A549 treated with ZK216348 at 1 μM for 4 hours (cell line): ENCODE data around the gene MED16. TPM values are rescaled to one million over a fixed set of nuclear protein-coding genes. Genes with fewer than 3 reads are reported as not detected.

Experiments
- total RNA-seq: library from RNA; stranded (reverse); fragments of 200-300 nt; extraction: Qiagen RNA extraction; gene quantifications from 5 replicates; pipeline ENCODE4 v1.2.3, GENCODE V29; 2022; ENCODE audit warnings: low read depth

Gene MED16
- total RNA-seq = 11.8 to 23.9 TPM (median 23.1 TPM) in 5 replicates

GRCh38 chr19:892894-893689 is at the start of gene MED16, which contains the start of gene RNU6-9:
Gene MED16, minus strand, starts transcription at chr19:893187. Its CDS starts 2,056 bp downstream, at chr19:891131.
Gene RNU6-9, plus strand, starts transcription at chr19:893484.

GRCh38 chr19:925526-926322 is 32.7 kb upstream of the MED16 start, which contains the start of gene ARID3A:
Gene ARID3A, plus strand, starts transcription at chr19:926035. Its CDS starts 3,494 bp downstream, at chr19:929529.

GRCh38 chr19:917323-918151 is 24.6 kb upstream of the MED16 start, which contains the start of gene KISS1R:
Gene KISS1R, plus strand, starts transcription at chr19:917333. Its CDS starts 170 bp downstream, at chr19:917503.

GRCh38 chr19:913080-913748 is 20.2 kb upstream of the MED16 start, which contains the start of gene R3HDM4:
Gene R3HDM4, minus strand, starts transcription at chr19:913219. Its CDS starts 62 bp downstream, at chr19:913157.

GRCh38 chr19:858868-859843 is 33.8 kb downstream of the MED16 start, which contains the start of gene CFD:
Gene CFD, plus strand, starts transcription at chr19:859664. Its CDS starts 26 bp downstream, at chr19:859690.

GRCh38 chr19:852136-853013 is 40.6 kb downstream of the MED16 start, which contains the start of gene ELANE:
Gene ELANE, plus strand, starts transcription at chr19:852303. Its CDS starts 26 bp downstream, at chr19:852329.

GRCh38 chr19:840519-841206 is 52.3 kb downstream of the MED16 start, which contains the start of gene PRTN3:
Gene PRTN3, plus strand, starts transcription at chr19:840999. Its CDS starts 10 bp downstream, at chr19:841009.

GRCh38 chr19:827710-828321 is 65.2 kb downstream of the MED16 start, which contains the start of gene AZU1:
Gene AZU1, plus strand, starts transcription at chr19:827837. Its CDS starts 10 bp downstream, at chr19:827847.

GRCh38 chr19:821825-822503 is 71.0 kb downstream of the MED16 start, which contains the start of gene PLPPR3:
Gene PLPPR3, minus strand, starts transcription at chr19:821955. Its CDS starts 396 bp downstream, at chr19:821559.

Other genes starting within 250 kb of the MED16 start
- gene RNF126, start 230.0 kb downstream of the MED16 start, total RNA-seq = 47.8 to 75.4 TPM (median 73.2 TPM) in 5 replicates
- 142 to 260 TPM (median 223 TPM) in 5 replicates for gene FSTL3, start 216.8 kb downstream of the MED16 start, total RNA-seq
- not detected in 5 replicates for gene PRSS57, start 197.7 kb downstream of the MED16 start, total RNA-seq
- gene PALM, start 184.3 kb downstream of the MED16 start, total RNA-seq = 9.7 to 17.2 TPM (median 14.3 TPM) in 5 replicates
- 57.6 to 105 TPM (median 93.9 TPM) in 5 replicates for gene MISP, start 142.1 kb downstream of the MED16 start, total RNA-seq
- 198 to 222 TPM (median 215 TPM) in 5 replicates for gene PTBP1, start 95.7 kb downstream of the MED16 start, total RNA-seq
- gene PLPPR3, start 71.2 kb downstream of the MED16 start, total RNA-seq = 1.2 to 7.0 TPM (median 5.6 TPM) in 5 replicates
- 0.26 to 0.27 TPM in 2 of 5 replicates, not detected in the others for gene AZU1, start 65.3 kb downstream of the MED16 start, total RNA-seq
- 0.24 to 0.64 TPM (median 0.34 TPM) in 3 of 5 replicates, not detected in the others for gene PRTN3, start 52.2 kb downstream of the MED16 start, total RNA-seq
- gene ELANE, start 40.9 kb downstream of the MED16 start, total RNA-seq = 0.15 to 0.16 TPM in 2 of 5 replicates, not detected in the others
- gene CFD, start 33.5 kb downstream of the MED16 start, total RNA-seq = 5.8 to 25.7 TPM (median 20.6 TPM) in 5 replicates
- not detected in 5 replicates for gene RNU6-9, start 297 bp upstream of the MED16 start, total RNA-seq
- gene R3HDM4, start 20.0 kb upstream of the MED16 start, total RNA-seq = 23.4 to 55.9 TPM (median 41.8 TPM) in 5 replicates
- 0.21 to 0.62 TPM (median 0.42 TPM) in 4 of 5 replicates, not detected in the other for gene KISS1R, start 24.1 kb upstream of the MED16 start, total RNA-seq
- 3.3 to 8.5 TPM (median 7.0 TPM) in 5 replicates for gene ARID3A, start 32.8 kb upstream of the MED16 start, total RNA-seq
- 37.9 to 71.8 TPM (median 69.0 TPM) in 5 replicates for gene WDR18, start 91.2 kb upstream of the MED16 start, total RNA-seq
- 0.88 to 4.3 TPM (median 3.3 TPM) in 5 replicates for gene GRIN3B, start 107.2 kb upstream of the MED16 start, total RNA-seq
- gene TMEM259, start 127.9 kb upstream of the MED16 start, total RNA-seq = 55.7 to 134 TPM (median 120 TPM) in 5 replicates
- gene RNU6-2, start 128.3 kb upstream of the MED16 start, total RNA-seq = not detected in 5 replicates
- gene CNN2, start 133.4 kb upstream of the MED16 start, total RNA-seq = 58.7 to 77.1 TPM (median 66.0 TPM) in 5 replicates
- 6.2 to 17.5 TPM (median 12.9 TPM) in 5 replicates for gene ABCA7, start 146.9 kb upstream of the MED16 start, total RNA-seq
- 1.5 to 4.0 TPM (median 3.6 TPM) in 5 replicates for gene ARHGAP45, start 174.0 kb upstream of the MED16 start, total RNA-seq
- gene POLR2E, start 202.2 kb upstream of the MED16 start, total RNA-seq = 163 to 257 TPM (median 236 TPM) in 5 replicates
- 367 to 510 TPM (median 493 TPM) in 5 replicates for gene GPX4, start 210.8 kb upstream of the MED16 start, total RNA-seq